Activated naive CD4-positive, alpha-beta T cell treated with anti-CD3 and anti-CD28 coated beads, Interleukin-2, amount 50 U/mL, for 16 hours (primary cell): ENCODE results near the gene PLEKHA7.
"Not testable (repeated sequence)": the region's sequence is repeated elsewhere in the genome, so short reads cannot be mapped to it uniquely, and the experiment has no call there.

Source experiments
- DNase-seq: peaks from one replicate; pipeline ENCODE4 v3.0.0-alpha.2; 2020

Gene PLEKHA7

GRCh38 chr11:16975906-16976305 is 38.3 kb downstream of the PLEKHA7 start:
- DNase-seq: no peak

GRCh38 chr11:16973338-16973964 is 40.8 kb downstream of the PLEKHA7 start:
- DNase-seq: no peak

DNA sequence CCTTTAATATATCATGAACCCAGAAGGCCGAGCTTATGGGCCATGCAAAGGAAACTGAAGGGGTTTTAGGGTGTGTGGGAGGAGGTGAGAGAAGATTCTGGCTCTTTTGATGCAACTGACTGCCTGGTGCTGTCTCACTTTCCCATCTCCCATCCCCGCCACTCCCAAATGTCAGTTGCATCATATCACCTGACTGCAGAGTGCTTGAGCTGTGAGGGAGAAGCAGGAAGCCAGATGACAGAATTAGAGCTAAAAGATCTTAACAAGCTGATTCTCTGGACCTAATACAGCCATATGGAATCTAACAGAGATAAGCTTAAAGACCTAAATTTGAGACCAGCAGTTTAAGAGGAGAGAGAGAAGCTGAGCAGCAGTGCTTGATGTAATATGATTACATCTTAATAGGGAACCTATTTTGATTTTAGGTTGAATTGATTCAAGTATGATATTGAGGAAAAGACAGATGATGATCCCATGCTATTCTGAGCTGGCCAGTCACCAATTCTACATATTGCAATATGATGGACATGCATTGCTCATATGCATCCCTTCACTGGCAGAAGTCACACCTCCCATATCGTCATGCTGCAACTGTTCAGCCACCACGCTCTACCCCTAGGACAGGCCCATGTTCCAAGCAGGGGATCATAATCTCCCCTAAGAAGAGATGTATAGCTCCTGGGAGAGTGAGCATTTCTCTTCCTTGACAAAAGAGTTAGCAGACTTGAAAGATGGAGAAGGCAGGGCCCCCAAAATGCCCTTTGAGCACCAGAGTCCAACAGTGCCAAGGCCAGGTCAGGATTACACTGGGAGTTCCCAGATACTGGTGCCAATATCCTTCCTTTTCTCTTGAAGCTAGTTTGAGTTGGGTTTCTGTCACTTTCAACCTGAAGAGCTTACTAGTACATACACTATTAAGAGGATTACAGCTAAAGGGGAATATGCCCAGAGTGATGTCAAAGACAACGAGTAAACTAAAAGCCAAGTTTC is 44.9 kb downstream of the PLEKHA7 start:
- no peak for DNase-seq

- DNase-seq: no peak
Measured at GRCh38 chr11:16968196-16968595, 46.0 kb downstream of the PLEKHA7 start.

DNA sequence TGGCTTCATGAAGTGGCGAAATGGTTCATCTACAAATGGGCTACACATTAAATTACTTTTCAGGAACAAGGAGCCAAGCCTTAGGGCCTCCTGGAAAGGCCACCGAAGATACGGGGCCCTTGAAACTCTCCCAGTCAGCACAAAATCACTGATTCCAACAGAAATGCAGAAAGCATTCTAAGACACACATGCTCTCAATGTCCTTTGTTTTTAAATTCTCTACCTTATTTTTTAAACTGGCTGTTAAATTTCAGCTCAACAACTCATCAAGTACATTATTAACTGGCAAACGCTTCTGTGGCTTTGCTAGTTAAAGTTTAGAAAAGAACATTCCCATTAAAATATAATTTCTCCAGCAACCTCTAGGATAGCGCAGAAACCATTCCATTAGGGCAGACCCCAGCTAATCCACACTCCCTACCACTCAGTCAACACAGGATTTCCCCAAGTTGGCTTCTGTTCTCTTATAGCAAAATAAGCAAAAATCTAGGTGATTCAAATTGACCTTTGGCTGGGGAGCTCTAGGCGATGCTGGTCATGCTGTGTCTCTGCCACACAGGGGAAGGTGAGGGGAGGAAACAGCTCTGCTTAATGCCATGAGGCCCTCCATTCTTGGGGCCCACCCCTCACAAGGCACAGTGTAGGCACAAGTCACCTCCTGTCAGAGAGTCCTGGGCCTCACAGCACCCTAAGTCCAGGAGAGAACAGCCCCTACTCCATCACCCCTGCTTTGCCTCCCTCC is 47.1 kb downstream of the PLEKHA7 start:
- DNase-seq: no peak

- DNase-seq: no peak
Measured at GRCh38 chr11:16964501-16964900, 49.7 kb downstream of the PLEKHA7 start.

DNA sequence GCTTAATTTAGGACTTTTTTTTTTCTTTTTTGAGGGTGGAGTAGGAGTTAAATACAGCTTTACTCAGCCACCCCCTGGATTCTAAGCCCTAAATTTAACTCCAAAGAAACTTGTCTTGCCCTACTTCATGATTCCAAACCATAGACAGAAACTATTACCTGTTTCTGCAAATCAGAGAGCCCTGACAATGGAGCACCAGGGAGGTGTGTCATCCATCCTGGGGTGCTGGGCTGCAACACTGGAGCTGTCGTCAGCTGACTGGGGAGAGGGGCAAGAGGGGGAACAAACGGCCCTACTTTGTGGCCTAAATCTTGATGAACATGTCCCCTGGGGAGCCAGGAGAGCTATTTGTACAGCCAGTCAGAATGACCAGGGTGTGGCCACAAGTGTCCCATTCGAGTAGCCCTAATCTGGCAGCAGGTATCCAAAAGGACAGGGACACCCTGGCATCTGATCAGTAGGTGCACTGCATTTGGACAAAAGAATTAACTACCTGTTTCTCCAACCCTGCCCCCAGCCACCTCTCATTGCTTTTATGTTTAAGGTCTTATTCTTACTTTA is 50.8 kb downstream of the PLEKHA7 start:
- DNase-seq: no peak

DNA sequence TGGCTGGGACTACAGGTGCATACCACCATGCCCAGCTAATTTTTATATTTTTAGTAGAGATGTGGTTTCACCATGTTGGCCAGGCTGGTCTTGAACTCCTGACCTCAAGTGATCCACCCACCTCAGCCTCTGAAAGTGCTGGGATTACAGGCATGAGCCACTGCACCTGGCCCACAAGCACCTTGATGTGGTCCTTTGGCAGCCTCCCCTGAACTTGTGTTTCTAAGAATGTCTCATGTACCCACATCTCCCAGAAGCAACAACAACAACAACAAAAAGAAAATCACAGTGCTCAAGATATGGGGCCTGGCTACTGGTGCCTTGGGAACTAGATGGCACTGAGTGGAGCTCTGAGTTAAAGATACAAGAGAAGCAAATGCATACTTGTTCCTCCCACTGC is 51.6 kb downstream of the PLEKHA7 start:
- not testable (repeated sequence) for DNase-seq

- no peak for DNase-seq
Measured at GRCh38 chr11:16962146-16962545, 52.1 kb downstream of the PLEKHA7 start.

- no peak for DNase-seq
Measured at GRCh38 chr11:16960250-16960649, 54.0 kb downstream of the PLEKHA7 start.

DNA sequence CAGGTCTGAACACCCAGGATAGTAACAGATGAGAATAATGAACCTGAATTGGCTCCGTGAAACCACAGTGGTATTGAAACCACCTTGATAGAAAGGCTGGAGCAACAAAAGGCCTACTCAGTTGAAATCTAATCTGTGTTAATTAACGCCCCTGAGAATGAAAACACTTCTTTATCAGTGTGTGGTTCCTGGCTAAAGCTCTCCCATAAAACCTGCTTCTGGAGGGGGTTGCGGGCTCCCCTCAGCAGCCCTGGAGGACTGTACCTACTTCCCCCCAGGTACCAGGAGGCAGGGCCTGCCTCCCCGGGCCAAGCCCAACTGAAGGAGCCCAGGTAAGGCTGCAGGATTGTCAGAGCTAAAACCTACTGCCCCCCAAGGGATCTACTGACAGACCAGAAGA is 54.6 kb downstream of the PLEKHA7 start:
- no peak for DNase-seq

- no peak for DNase-seq
Measured at GRCh38 chr11:16958833-16959232, 55.4 kb downstream of the PLEKHA7 start.

- DNase-seq: no peak
Measured at GRCh38 chr11:16956538-16957153, 57.6 kb downstream of the PLEKHA7 start.

DNA sequence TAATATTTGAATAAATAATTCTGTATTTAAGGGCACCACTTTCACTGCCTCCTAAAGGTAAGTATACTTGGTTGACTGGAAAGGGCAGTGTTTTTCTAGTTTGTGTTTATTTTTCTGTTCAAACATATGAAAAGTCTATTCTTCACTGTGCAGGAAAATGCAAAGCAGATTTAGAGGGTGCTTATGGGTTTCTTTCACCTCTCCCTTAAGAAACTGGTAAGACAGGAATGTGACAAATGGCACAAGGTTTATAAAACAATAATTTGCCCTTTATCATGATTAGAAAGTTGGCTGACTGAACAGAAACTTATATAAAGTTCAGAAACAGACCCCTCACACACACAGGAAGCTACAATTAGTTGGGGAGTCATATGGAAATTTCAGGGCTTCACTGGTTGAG is 60.6 kb downstream of the PLEKHA7 start:
- DNase-seq: no peak

DNA sequence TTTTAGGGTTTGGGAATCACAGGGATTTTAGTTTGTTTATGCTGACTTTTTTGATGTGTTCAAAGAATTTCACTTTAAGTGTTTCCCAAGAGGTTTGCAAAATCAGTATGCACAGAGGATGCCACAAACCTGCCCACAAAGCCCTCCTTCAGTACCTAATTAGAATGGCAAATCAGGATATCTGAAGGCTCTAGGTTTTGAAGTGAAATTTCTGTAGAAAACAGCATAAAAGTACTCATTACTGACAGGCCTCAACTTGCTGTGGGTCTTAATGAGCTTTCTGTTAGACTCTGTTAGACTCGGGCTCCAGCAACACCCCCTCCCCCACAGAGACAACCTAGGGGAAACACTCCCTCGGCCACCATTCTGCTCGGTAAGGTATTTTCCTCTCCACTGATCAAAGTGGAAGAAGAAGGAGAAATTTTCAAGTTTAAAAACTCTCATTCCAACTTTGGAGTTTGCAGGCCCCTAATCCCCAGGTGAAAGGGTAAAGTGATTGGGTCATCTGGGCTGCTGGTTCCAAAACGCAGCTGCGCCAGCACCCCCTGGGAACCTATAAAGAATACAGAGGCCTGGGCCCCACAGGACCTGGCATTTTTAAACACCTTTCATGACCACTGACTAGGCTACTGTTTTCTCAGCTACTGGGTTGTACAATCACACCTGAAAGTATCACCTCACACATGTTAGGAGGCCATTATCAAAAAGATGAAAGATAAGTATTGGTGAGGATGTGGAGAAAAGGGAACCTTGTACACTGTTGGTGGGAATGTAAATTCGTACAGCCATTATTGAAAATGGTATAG is 67.5 kb downstream of the PLEKHA7 start:
- DNase-seq: no peak

- no peak for DNase-seq
Measured at GRCh38 chr11:16945671-16946469, 68.3 kb downstream of the PLEKHA7 start.

DNA sequence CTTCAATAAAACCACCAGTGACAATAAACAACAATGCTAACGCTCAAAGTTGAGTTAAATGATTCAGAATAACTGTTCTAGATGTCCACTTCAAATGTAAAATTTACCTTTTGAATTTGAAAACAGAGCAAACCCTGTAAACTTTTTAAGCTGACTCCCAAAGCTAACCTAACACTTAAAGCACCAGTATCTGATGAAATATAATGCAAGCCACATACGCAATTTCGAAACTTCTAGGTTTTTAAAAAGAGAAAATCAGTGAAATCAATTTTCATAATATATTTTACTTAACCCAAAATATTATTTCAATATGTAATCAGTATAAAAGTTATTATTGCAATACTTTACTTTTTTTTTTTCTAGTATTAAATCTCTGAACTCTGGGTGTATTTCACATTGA is 71.3 kb downstream of the PLEKHA7 start:
- DNase-seq: no peak

GRCh38 chr11:16942342-16942741 is 71.9 kb downstream of the PLEKHA7 start:
- DNase-seq: no peak

- no peak for DNase-seq
Measured at GRCh38 chr11:16941935-16942334, 72.3 kb downstream of the PLEKHA7 start.

DNA sequence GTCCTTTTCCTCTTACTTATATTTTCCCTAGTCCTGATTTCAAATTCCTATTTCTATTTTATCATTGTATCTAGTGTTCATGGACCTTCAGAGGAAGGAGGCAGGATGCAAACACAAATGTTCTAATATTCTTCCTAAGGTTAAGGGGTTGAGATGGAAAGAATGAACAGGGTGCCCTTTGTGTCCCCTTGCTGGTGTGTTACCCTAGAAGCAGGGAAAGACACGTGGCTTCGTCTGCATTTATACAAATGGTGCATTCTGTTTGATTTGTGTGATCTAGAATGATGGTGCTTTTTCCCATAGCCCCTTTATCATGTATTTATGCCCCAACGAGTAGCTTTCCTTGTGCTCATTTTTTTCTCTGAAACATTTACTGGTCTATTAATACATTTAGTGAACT is 76.2 kb downstream of the PLEKHA7 start:
- DNase-seq: no peak

DNA sequence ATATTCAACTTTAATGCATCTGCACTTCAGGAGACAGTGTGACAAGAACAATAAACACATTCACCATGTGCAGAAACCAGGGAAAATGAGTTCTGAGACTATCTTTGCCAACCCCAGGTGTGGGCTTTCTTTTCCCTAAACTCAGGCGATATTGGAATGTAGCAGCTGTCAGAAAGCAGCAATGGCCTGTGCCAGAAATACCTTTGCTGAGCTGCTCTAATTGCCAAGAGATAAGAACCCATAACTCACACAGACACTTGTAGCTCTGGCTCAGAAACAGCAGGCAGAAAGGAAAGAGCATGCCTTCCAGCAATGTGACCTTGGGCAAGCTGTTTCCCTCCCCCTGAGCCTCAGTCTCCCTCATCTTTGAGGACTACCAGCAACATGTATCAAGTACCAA is 77.6 kb downstream of the PLEKHA7 start:
- DNase-seq: no peak
